Measurements from ENCODE around the gene HDAC1. TPM values are rescaled to one million over a fixed set of nuclear protein-coding genes. Genes with fewer than 3 reads are reported as not detected.
A peak's percentile ranks its signal among the peaks of the same experiment; 100 is the strongest.

Gene HDAC1
- total RNA-seq, 6 experiments from 2014 or later, result 78.5 to 94.9 (median 92.2) TPM

DNA sequence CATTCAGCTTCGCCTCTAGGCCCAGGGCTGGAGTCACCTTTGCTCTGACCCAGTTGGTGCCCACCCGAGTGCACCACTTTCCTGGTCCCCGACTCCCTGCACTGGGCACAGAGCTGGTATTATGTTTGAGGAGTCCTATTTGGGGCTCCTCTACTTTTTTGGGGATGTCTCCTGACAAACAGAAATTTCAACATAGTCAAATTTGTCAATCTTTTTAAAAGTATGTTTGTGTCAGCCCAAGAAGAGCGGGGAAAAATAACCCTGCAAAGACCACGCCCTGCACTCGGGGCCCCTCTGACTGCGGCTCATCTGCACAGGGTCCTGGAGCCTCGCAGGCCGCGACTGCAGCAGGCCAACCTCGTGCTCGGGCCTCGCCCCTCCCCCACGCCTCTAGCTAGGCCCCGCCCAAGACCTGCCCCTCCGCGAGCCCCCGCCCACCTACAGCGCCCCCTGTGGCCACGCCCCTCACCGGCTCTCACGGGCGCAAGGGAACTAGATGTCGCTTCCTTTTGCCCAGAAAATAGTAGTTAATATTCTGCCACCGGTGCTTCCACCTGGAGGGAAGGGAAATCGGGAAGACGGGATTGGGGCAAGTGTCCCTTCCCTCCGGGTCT lies 59.0 kb downstream of the HDAC1 start:
- Mint-ChIP-seq H3K27ac (peak overlapping the region; percentile 85), H3K9me3 (no peaks in the 10 kb centered on the region), H3K4me3 (peak overlapping the region; percentile 87), H3K36me3 (ENCODE audit: low read depth) (0 out of 2 replicates have a peak, but pooled peaks cover 5% of the 10 kb centered on the region), H3K27me3 (ENCODE audit: insufficient read depth) (peaks cover 4% of the 10 kb centered on the region; the same call in 1 of the 2 replicates), H3K4me1 (ENCODE audit: low read depth) (peaks cover 56% of the 10 kb centered on the region)
- TF ChIP-seq, protein P1, sequence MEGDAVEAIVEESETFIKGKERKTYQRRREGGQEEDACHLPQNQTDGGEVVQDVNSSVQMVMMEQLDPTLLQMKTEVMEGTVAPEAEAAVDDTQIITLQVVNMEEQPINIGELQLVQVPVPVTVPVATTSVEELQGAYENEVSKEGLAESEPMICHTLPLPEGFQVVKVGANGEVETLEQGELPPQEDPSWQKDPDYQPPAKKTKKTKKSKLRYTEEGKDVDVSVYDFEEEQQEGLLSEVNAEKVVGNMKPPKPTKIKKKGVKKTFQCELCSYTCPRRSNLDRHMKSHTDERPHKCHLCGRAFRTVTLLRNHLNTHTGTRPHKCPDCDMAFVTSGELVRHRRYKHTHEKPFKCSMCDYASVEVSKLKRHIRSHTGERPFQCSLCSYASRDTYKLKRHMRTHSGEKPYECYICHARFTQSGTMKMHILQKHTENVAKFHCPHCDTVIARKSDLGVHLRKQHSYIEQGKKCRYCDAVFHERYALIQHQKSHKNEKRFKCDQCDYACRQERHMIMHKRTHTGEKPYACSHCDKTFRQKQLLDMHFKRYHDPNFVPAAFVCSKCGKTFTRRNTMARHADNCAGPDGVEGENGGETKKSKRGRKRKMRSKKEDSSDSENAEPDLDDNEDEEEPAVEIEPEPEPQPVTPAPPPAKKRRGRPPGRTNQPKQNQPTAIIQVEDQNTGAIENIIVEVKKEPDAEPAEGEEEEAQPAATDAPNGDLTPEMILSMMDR (IDR thresholded peaks at IDR 0.05), result peak; percentile 82
- DNase-seq, result no peak

DNA sequence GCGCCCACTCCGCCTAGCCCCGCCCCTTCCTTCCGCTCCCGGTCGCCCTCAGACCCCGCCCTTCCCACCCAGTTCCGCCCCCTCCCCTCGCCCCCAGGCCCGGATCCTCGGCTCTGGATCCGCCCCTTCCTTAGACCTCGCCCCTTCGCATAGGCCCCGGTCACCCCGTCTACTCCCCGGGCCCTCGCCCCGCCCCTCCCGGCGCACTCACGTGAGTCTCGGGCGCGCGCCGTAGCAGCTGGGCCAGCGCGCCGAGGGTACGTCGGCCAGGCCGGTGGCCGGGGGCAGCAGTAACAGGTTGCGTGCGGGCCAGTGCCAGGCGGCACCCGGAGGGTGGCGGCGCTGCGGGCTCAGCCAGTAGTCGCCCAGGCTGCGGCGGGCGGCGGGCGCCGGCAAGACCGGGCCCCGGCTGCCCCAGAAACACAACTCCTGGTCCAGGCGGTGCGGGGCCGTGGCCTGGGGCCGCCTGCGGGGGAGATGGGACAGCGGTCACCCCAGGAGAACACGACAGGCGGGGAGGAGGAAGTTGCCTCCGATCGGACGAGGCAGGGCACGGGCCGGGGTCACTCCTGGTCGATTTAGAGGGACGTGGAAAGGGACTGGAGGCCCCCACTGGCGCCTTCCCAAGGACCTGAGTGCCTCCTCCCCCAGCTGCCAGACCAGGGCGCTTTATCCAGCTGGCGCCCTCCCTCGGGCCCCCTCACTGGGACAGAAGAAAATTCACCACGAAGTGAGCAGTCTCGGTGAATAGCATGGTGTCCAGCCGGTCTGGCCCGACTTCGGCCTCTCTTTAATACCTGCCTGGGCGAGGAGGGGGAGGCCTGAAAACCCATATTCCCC lies 59.7 kb downstream of the HDAC1 start:
- Mint-ChIP-seq H3K9me3 (no peaks in the 10 kb centered on the region), H3K36me3 (ENCODE audit: low read depth) (0 out of 2 replicates have a peak, but pooled peaks cover 5% of the 10 kb centered on the region), H3K27me3 (ENCODE audit: insufficient read depth) (peaks cover 4% of the 10 kb centered on the region; the same call in 1 of the 2 replicates), H3K4me3 (peak overlapping the region; percentile 87), H3K27ac (peak overlapping the region; percentile 85), H3K4me1 (ENCODE audit: low read depth) (peaks cover 56% of the 10 kb centered on the region)
- DNase-seq, result peak; percentile 76
- TF ChIP-seq, protein P1 (IDR thresholded peaks at IDR 0.05), result no peak; the same call in 1 of the 2 replicates

- Mint-ChIP-seq H3K36me3 (ENCODE audit: low read depth) (0 out of 2 replicates have a peak, but pooled peaks cover 5% of the 10 kb centered on the region), H3K9me3 (no peaks in the 10 kb centered on the region), H3K27ac (peak overlapping the region; percentile 74), H3K4me3 (peak overlapping the region; percentile 87), H3K27me3 (ENCODE audit: insufficient read depth) (peaks cover 4% of the 10 kb centered on the region; the same call in 1 of the 2 replicates), H3K4me1 (ENCODE audit: low read depth) (peaks cover 56% of the 10 kb centered on the region)
- TF ChIP-seq, protein P1 (IDR thresholded peaks at IDR 0.05), result no peak
- no peak for DNase-seq
Measured at GRCh38 chr1:32352239-32352745, 60.4 kb downstream of the HDAC1 start.

GRCh38 chr1:32352831-32353383 lies 61.0 kb downstream of the HDAC1 start:
- Mint-ChIP-seq H3K9me3 (no peaks in the 10 kb centered on the region), H3K36me3 (ENCODE audit: low read depth) (0 out of 2 replicates have a peak, but pooled peaks cover 5% of the 10 kb centered on the region), H3K4me1 (ENCODE audit: low read depth) (peaks cover 56% of the 10 kb centered on the region), H3K27me3 (ENCODE audit: insufficient read depth) (peaks cover 4% of the 10 kb centered on the region; the same call in 1 of the 2 replicates), H3K27ac (peak overlapping the region; percentile 74), H3K4me3 (peak overlapping the region; percentile 87)
- TF ChIP-seq, protein P1 (IDR thresholded peaks at IDR 0.05), result no peak
- no peak for DNase-seq

GRCh38 chr1:32353431-32353830 lies 61.5 kb downstream of the HDAC1 start:
- H3K36me3 Mint-ChIP-seq (ENCODE audit: low read depth), result 0 out of 2 replicates have a peak, but pooled peaks cover 5% of the 10 kb centered on the region
- no peaks in the 10 kb centered on the region for H3K9me3 Mint-ChIP-seq
- H3K27ac Mint-ChIP-seq, result peak overlapping the region; percentile 74
- H3K4me3 Mint-ChIP-seq, result peak overlapping the region; percentile 87
- H3K4me1 Mint-ChIP-seq (ENCODE audit: low read depth), result peaks cover 55% of the 10 kb centered on the region
- H3K27me3 Mint-ChIP-seq (ENCODE audit: insufficient read depth), result peaks cover 4% of the 10 kb centered on the region; the same call in 1 of the 2 replicates
- TF ChIP-seq, protein P1 (IDR thresholded peaks at IDR 0.05), result no peak
- no peak for DNase-seq

All from HFFc6 (cell line).